Ascending aorta (tissue), 2 donors: ENCODE results near the gene CARS1. TPM values are rescaled to one million over a fixed set of nuclear protein-coding genes. Genes with fewer than 3 reads are reported as not detected.

Source experiments
- DNase-seq, 2 donors: peaks; one replicate each; pipeline ENCODE4 v3.0.0-alpha.2; 2019; ENCODE audit warnings: low spot score in 2 of 2
- H3K27ac ChIP-seq, 2 donors: fragments of 200-600 bp; sonication (generic); one replicate each; pipeline ENCODE4 v1.5.1; 2016 to 2017; ENCODE audit warnings: mild to moderate bottlenecking in 1 of 2
- H3K27me3 ChIP-seq: fragments of 200-600 bp; sonication (generic); one replicate; pipeline ENCODE4 v1.5.1; 2017
- H3K36me3 ChIP-seq, 2 donors: fragments of 200-600 bp; sonication (generic); one replicate each; pipeline ENCODE4 v1.5.1; 2016
- H3K4me1 ChIP-seq, 2 donors: fragments of 200-600 bp; sonication (generic); one replicate each; pipeline ENCODE4 v1.5.1; 2016 to 2017; ENCODE audit warnings: mild to moderate bottlenecking in 1 of 2
- H3K4me3 ChIP-seq, 2 donors: fragments of 200-600 bp; sonication (generic); one replicate each; pipeline ENCODE4 v1.5.1; 2016 to 2017; ENCODE audit warnings: mild to moderate bottlenecking in 1 of 2
- H3K9me3 ChIP-seq, 2 donors: fragments of 200-600 bp; sonication (generic); one replicate each; pipeline ENCODE4 v1.5.1; 2016
- CTCF ChIP-seq, 3 experiments: fragments of 200-600 bp in 2 of 3; fragments of 450-650 bp in 1 of 3; sonication (generic) in 2 of 3; IDR thresholded peaks; one replicate each; pipeline ENCODE4 v1.5.1; 2016 to 2019; ENCODE audit warnings: antibody characterized with exemption in 3 of 3, mild to moderate bottlenecking in 1 of 3, moderate library complexity in 1 of 3
- intact Hi-C: fragments of 100-400 bp; cut with DNase I; formaldehyde crosslinking; loops from one replicate; pipeline ENCODE4 v1.15.1; 2023
- total RNA-seq: library from RNA; depleted of rRNA; stranded (reverse); fragments of >200 nt; gene quantifications from one replicate; pipeline ENCODE4 v1.1.0, GENCODE V29; 2016

Gene CARS1
- total RNA-seq, 1 donor from 2014 or later: 51.4 TPM

GRCh38 chr11:2958251-2958650 lies 99.0 kb downstream of the CARS1 start:
- Histone ChIP-seq H3K36me3 (peaks cover 72 to 83% of the 10 kb centered on the region in 2 donors), H3K27ac (no peak overlapping the region), H3K27me3 (no peaks in the 10 kb centered on the region), H3K4me1 (no peaks in the 10 kb centered on the region), H3K9me3 (no peaks in the 10 kb centered on the region), H3K4me3 (no peak overlapping the region)
- DNase-seq: no peak
- intact Hi-C loops: no loop called here
- no peak for TF ChIP-seq CTCF (IDR thresholded peaks at IDR 0.05)

- Histone ChIP-seq H3K9me3 (no peaks in the 10 kb centered on the region), H3K27me3 (no peaks in the 10 kb centered on the region), H3K36me3 (peaks cover 87 to 89% of the 10 kb centered on the region in 2 donors), H3K4me1 (peaks cover 0 to 3% of the 10 kb centered on the region in 2 donors), H3K4me3 (no peak overlapping the region), H3K27ac (no peak overlapping the region)
- intact Hi-C loops: no loop called here
- no peak for TF ChIP-seq CTCF (IDR thresholded peaks at IDR 0.05)
- no peak for DNase-seq
These were observed 101.2 kb downstream of the CARS1 start for GRCh38 chr11:2955906-2956476.

GRCh38 chr11:2954263-2954662 lies 103.0 kb downstream of the CARS1 start:
- no peak for DNase-seq
- Histone ChIP-seq H3K36me3 (peaks cover 87 to 92% of the 10 kb centered on the region in 2 donors), H3K4me1 (peaks cover 0 to 3% of the 10 kb centered on the region in 2 donors)

GRCh38 chr11:2952290-2952689 lies 104.9 kb downstream of the CARS1 start:
- intact Hi-C loops: no loop called here
- DNase-seq: no peak
- H3K36me3 ChIP-seq: peaks cover 84 to 87% of the 10 kb centered on the region in 2 donors

More at GRCh38 chr11:2954263-2954662, 103.0 kb downstream of the CARS1 start:
- Histone ChIP-seq H3K9me3 (no peaks in the 10 kb centered on the region), H3K27me3 (no peaks in the 10 kb centered on the region), H3K27ac (no peak overlapping the region), H3K4me3 (no peak overlapping the region)
- no peak for TF ChIP-seq CTCF (IDR thresholded peaks at IDR 0.05)
- intact Hi-C loops: no loop called here

GRCh38 chr11:2951231-2952110 lies 105.8 kb downstream of the CARS1 start:
- H3K27ac ChIP-seq: peak overlapping the region; percentile 32 to 34
- intact Hi-C loops: no loop called here

More at GRCh38 chr11:2952290-2952689, 104.9 kb downstream of the CARS1 start:
- TF ChIP-seq CTCF (IDR thresholded peaks at IDR 0.05): no peak
- no peaks in the 10 kb centered on the region for H3K27me3 ChIP-seq
- H3K27ac ChIP-seq: no peak overlapping the region
- H3K4me3 ChIP-seq: no peak overlapping the region
- H3K4me1 ChIP-seq: peaks cover 0 to 3% of the 10 kb centered on the region in 2 donors
- no peaks in the 10 kb centered on the region for H3K9me3 ChIP-seq

More at GRCh38 chr11:2951231-2952110, 105.8 kb downstream of the CARS1 start:
- Histone ChIP-seq H3K4me3 (no peak overlapping the region), H3K9me3 (no peaks in the 10 kb centered on the region), H3K36me3 (peaks cover 75 to 84% of the 10 kb centered on the region in 2 donors), H3K27me3 (no peaks in the 10 kb centered on the region), H3K4me1 (peaks cover 0 to 3% of the 10 kb centered on the region in 2 donors)
- no peak for TF ChIP-seq CTCF (IDR thresholded peaks at IDR 0.05)
- DNase-seq: no peak

Other genes starting within 250 kb of the CARS1 start
- 18.1 TPM for gene CDKN1C, start 171.6 kb downstream of the CARS1 start, total RNA-seq
- not detected for gene PHLDA2, start 128.0 kb downstream of the CARS1 start, total RNA-seq
- 54.5 TPM for gene NAP1L4, start 65.1 kb downstream of the CARS1 start, total RNA-seq
- gene OSBPL5, start 107.9 kb upstream of the CARS1 start, total RNA-seq: 92.0 TPM
- gene MRGPRG, start 161.4 kb upstream of the CARS1 start, total RNA-seq: not detected
- not detected for gene MRGPRE, start 175.0 kb upstream of the CARS1 start, total RNA-seq